ENCODE measurements around the gene RRP8. TPM values are rescaled to one million over a fixed set of nuclear protein-coding genes. Genes with fewer than 3 reads are reported as not detected.

The RRP8 gene
- total and polyA plus RNA-seq, 9 of the 15 experiments (the other 6 are each of a cell fraction or from before 2014, with no cell fraction given), result 5.7 to 47.3 (median 32.6) TPM

GRCh38 chr11:6612213-6613041, 9.0 kb upstream of the RRP8 start, which contains the start of gene TAF10 (continued):
- TF ChIP-seq AFF1 (IDR thresholded peaks at IDR 0.05; ENCODE audit: low read depth in 1 of 2, partially characterized antibody in 2 of 2) (peak in 1 of 2 experiments; percentile 73), ZBTB26 (CRISPR knock-in tag; IDR thresholded peaks at IDR 0.05) (0 out of 2 replicates have a peak, but pooled peaks have one; percentile 79), ZNF280A (IDR thresholded peaks at IDR 0.05; ENCODE audit: low read depth, partially characterized antibody) (no peak), CREB1 (IDR thresholded peaks at IDR 0.05) (peak; percentile 90), CREB1 (CRISPR knock-in tag; IDR thresholded peaks at IDR 0.05) (peak; percentile 91), NEUROD1 (IDR thresholded peaks at IDR 0.05; ENCODE audit: borderline replicate concordance, low read depth, low read length, partially characterized antibody) (peak; percentile 45), POLR2B (IDR thresholded peaks at IDR 0.05; ENCODE audit: low read depth, partially characterized antibody) (peak; percentile 95), ZC3H8 (IDR thresholded peaks at IDR 0.05) (no peak), THRA (IDR thresholded peaks at IDR 0.05) (no peak)

Measured in K562 (cell line).